Measurements from ENCODE around the gene CIITA. TPM values are rescaled to one million over a fixed set of nuclear protein-coding genes. Genes with fewer than 3 reads are reported as not detected.

Gene CIITA
- total and polyA plus RNA-seq, 9 of the 15 experiments (the other 6 are each of a cell fraction or from before 2014, with no cell fraction given): 0.01 to 0.20 (median 0.11) TPM; not detected in 4

- TF ChIP-seq, protein P1, sequence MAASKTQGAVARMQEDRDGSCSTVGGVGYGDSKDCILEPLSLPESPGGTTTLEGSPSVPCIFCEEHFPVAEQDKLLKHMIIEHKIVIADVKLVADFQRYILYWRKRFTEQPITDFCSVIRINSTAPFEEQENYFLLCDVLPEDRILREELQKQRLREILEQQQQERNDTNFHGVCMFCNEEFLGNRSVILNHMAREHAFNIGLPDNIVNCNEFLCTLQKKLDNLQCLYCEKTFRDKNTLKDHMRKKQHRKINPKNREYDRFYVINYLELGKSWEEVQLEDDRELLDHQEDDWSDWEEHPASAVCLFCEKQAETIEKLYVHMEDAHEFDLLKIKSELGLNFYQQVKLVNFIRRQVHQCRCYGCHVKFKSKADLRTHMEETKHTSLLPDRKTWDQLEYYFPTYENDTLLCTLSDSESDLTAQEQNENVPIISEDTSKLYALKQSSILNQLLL (CRISPR knock-in tag; IDR thresholded peaks at IDR 0.05; ENCODE audit: borderline replicate concordance): no peak
- TF ChIP-seq, protein P2, sequence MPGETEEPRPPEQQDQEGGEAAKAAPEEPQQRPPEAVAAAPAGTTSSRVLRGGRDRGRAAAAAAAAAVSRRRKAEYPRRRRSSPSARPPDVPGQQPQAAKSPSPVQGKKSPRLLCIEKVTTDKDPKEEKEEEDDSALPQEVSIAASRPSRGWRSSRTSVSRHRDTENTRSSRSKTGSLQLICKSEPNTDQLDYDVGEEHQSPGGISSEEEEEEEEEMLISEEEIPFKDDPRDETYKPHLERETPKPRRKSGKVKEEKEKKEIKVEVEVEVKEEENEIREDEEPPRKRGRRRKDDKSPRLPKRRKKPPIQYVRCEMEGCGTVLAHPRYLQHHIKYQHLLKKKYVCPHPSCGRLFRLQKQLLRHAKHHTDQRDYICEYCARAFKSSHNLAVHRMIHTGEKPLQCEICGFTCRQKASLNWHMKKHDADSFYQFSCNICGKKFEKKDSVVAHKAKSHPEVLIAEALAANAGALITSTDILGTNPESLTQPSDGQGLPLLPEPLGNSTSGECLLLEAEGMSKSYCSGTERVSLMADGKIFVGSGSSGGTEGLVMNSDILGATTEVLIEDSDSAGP (CRISPR knock-in tag; IDR thresholded peaks at IDR 0.05): no peak
- TF ChIP-seq ARID1B (IDR thresholded peaks at IDR 0.05) (no peak), NCOA2 (IDR thresholded peaks at IDR 0.05; ENCODE audit: partially characterized antibody in 2 of 2) (peak in 1 of 2 experiments; percentile 97), MAFF (IDR thresholded peaks at IDR 0.05; ENCODE audit: low read length) (no peak), SIRT6 (IDR thresholded peaks at IDR 0.05; ENCODE audit: low read depth, low read length) (no peak), ZNF584 (CRISPR knock-in tag; IDR thresholded peaks at IDR 0.05; ENCODE audit: low read depth) (no peak), KAT2B (IDR thresholded peaks at IDR 0.05; ENCODE audit: low read depth, low read length) (no peak), ZNF609 (CRISPR knock-in tag; IDR thresholded peaks at IDR 0.05; ENCODE audit: borderline replicate concordance) (no peak), HMBOX1 (IDR thresholded peaks at IDR 0.05) (peak; percentile 62; the same call in 1 of the 2 replicates), SIN3A (IDR thresholded peaks at IDR 0.05; ENCODE audit: borderline replicate concordance in 2 of 2, control insufficient read depth in 1 of 2, low read depth in 2 of 2, low read length in 2 of 2) (no peak), FOXA3 (CRISPR knock-in tag; conservative IDR thresholded peaks at IDR 0.05 in 1 of 2, IDR thresholded peaks at IDR 0.05 in 1 of 2) (no peak), CBX8 (IDR thresholded peaks at IDR 0.05; ENCODE audit: borderline replicate concordance, extremely low read depth, low read depth, low read length, poor library complexity, severe bottlenecking) (no peak), TAF1 (IDR thresholded peaks at IDR 0.05; ENCODE audit: control insufficient read depth, extremely low read depth, insufficient read depth, low read length, severe bottlenecking) (no peak), HDGF (IDR thresholded peaks at IDR 0.05) (no peak), ZNF124 (CRISPR knock-in tag; IDR thresholded peaks at IDR 0.05) (no peak), ELF2 (CRISPR knock-in tag; IDR thresholded peaks at IDR 0.05) (no peak), FOXP1 (CRISPR knock-in tag; IDR thresholded peaks at IDR 0.05) (no peak), HDAC8 (tag; IDR thresholded peaks at IDR 0.05) (no peak)
Measured at GRCh38 chr16:10876799-10877341, at the start of gene CIITA (continued).
